Measurements from ENCODE around the gene SLC26A9.
"Not testable (repeated sequence)": the region's sequence is repeated elsewhere in the genome, so short reads cannot be mapped to it uniquely, and the experiment has no call there.

DNA sequence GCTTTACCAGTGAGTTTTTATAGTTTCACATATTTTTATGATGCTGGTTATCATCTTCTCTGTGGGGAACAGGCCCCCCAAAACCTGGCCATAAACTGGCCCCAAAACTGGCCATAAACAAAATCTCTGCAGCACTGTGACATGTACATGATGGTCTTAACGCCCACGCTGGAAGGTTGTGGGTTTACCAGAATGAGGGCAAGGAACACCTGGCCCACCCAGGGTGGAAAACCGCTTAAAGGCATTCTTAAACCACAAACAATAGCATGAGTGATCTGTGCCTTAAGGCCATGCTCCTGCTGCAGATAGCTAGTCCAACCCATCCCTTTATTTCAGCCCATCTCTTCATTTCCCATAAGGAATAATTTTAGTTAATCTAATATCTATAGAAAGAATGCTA lies 52.6 kb downstream of the SLC26A9 start:
- TF ChIP-seq, protein P1, sequence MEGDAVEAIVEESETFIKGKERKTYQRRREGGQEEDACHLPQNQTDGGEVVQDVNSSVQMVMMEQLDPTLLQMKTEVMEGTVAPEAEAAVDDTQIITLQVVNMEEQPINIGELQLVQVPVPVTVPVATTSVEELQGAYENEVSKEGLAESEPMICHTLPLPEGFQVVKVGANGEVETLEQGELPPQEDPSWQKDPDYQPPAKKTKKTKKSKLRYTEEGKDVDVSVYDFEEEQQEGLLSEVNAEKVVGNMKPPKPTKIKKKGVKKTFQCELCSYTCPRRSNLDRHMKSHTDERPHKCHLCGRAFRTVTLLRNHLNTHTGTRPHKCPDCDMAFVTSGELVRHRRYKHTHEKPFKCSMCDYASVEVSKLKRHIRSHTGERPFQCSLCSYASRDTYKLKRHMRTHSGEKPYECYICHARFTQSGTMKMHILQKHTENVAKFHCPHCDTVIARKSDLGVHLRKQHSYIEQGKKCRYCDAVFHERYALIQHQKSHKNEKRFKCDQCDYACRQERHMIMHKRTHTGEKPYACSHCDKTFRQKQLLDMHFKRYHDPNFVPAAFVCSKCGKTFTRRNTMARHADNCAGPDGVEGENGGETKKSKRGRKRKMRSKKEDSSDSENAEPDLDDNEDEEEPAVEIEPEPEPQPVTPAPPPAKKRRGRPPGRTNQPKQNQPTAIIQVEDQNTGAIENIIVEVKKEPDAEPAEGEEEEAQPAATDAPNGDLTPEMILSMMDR (IDR thresholded peaks at IDR 0.05), result not testable (repeated sequence)
- TF ChIP-seq EZH2, EZH2phosphoT487 (IDR thresholded peaks at IDR 0.05): not testable (repeated sequence)
